Erythroblast (primary cell): ENCODE measurements around the gene TSC2.
"Not testable (repeated sequence)": the region's sequence is repeated elsewhere in the genome, so short reads cannot be mapped to it uniquely, and the experiment has no call there.

ENCODE experiments used
- GATA1 ChIP-seq: IDR thresholded peaks from 2 replicates; pipeline ENCODE4 v1.6.1; 2011; ENCODE audit warnings: low read depth, mild to moderate bottlenecking, control low read depth, low read length, moderate library complexity
- POLR2A ChIP-seq: IDR thresholded peaks from 2 replicates; pipeline ENCODE4 v1.6.1; 2011; ENCODE audit warnings: mild to moderate bottlenecking, low read length

GRCh38 chr16:2097689-2098088 lies 49.9 kb downstream of the TSC2 start:
- not testable (repeated sequence) for TF ChIP-seq POLR2A, GATA1
